HCT116 (cell line): ENCODE data around the gene OCRL. TPM values are rescaled to one million over a fixed set of nuclear protein-coding genes. Genes with fewer than 3 reads are reported as not detected.

Source experiments
- ATAC-seq: fragments of 200-7000 bp; cut with Tn5 transposase; 2 replicates; pipeline ENCODE4 v1.9.1; 2020; ENCODE audit warnings: mild to moderate bottlenecking, moderate library complexity
- BruUV-seq: library from RNA; stranded (reverse); fragments of 400-500 nt; replicated peaks from 2 replicates; lab custom pipeline; 2021; lab: Mats Ljungman, UMichigan
- CTCF ChIA-PET: fragments of 300-600 bp; sonication (Branson Sonifier 250); formaldehyde crosslinking; loops from one replicate; lab custom pipeline; 2021; ENCODE audit warnings: antibody characterized with exemption; lab: Charles Lee
- POLR2A ChIA-PET: fragments of 300-600, 350-600 bp; sonication (Branson Sonifier 250); formaldehyde crosslinking; loops from one replicate; lab custom pipeline; 2021; ENCODE audit warnings: antibody characterized with exemption; lab: Charles Lee
- RAD21 ChIA-PET, 2 experiments: fragments of 300-600 bp; sonication (Branson Sonifier 250); formaldehyde crosslinking; loops; one replicate each; lab custom pipeline; 2023; ENCODE audit warnings: low total read pairs in 2 of 2; ENCODE audit not compliant: uncharacterized antibody in 2 of 2, unreplicated experiment in 2 of 2, low non-redundant PET in 1 of 2; lab: Charles Lee
- DNase-seq: peaks from one replicate; pipeline ENCODE4 v3.0.0-alpha.2; 2010; ENCODE audit warnings: low read depth, low spot score
- H2AFZ ChIP-seq: fragments of 200-600 bp; shearing (Covaris generic), sonication (generic); 2 replicates; pipeline ENCODE4 v1.6.1; 2017; ENCODE audit warnings: low read depth, mixed run types, mixed read lengths, antibody characterized with exemption, low read length; ENCODE audit not compliant: poor library complexity, severe bottlenecking
- H3K27ac ChIP-seq: 2 replicates; pipeline ENCODE4 v1.5.1; 2012; ENCODE audit warnings: low read depth, low read length
- H3K27me3 ChIP-seq: fragments of 200-600 bp; sonication (generic); 2 replicates; pipeline ENCODE4 v1.6.1; 2016; ENCODE audit warnings: mixed run types, low read length, mixed read lengths; ENCODE audit not compliant: insufficient read depth
- H3K36me3 ChIP-seq, 2 experiments: fragments of 200-500 bp in 1 of 2; fragments of 200-600 bp in 1 of 2; sonication (Bioruptor generic) in 1 of 2; sonication (generic) in 1 of 2; 2 replicates each; pipeline versions ENCODE4 v1.5.1 to v1.6.1; 2014 to 2016; ENCODE audit warnings: low read length in 2 of 2, inconsistent platforms in 1 of 2, mixed read lengths in 1 of 2, mixed run types in 1 of 2; ENCODE audit not compliant: insufficient read depth in 2 of 2, control insufficient read depth in 1 of 2
- H3K4me1 ChIP-seq, 2 experiments: fragments of 200-600 bp in 1 of 2; sonication (generic) in 1 of 2; 2 replicates each; pipeline versions ENCODE4 v1.5.1 to v1.6.1; 2012 to 2017; ENCODE audit warnings: low read length in 2 of 2, inconsistent platforms in 1 of 2, mild to moderate bottlenecking in 1 of 2, mixed read lengths in 1 of 2, mixed run types in 1 of 2, moderate library complexity in 1 of 2; ENCODE audit not compliant: insufficient read depth in 2 of 2, control insufficient read depth in 1 of 2
- H3K4me2 ChIP-seq: fragments of 200-600 bp; sonication (generic); 2 replicates; pipeline ENCODE4 v1.6.1; 2017; ENCODE audit warnings: mixed run types, low read length, mixed read lengths
- H3K4me3 ChIP-seq, 2 experiments: fragments of 200-600 bp in 1 of 2; sonication (generic) in 1 of 2; replicated peaks in 1 of 2; 2 replicates each; pipeline ENCODE4 v1.5.1; 2011 to 2016; ENCODE audit warnings: low read length in 2 of 2, control low read depth in 1 of 2, low read depth in 1 of 2, mild to moderate bottlenecking in 1 of 2, mixed read lengths in 1 of 2, mixed run types in 1 of 2
- H3K79me2 ChIP-seq: fragments of 200-600 bp; sonication (generic); 2 replicates; pipeline ENCODE4 v1.6.1; 2017; ENCODE audit warnings: mild to moderate bottlenecking, mixed run types, low read length, moderate library complexity, mixed read lengths; ENCODE audit not compliant: insufficient read depth
- H3K9ac ChIP-seq: fragments of 200-600 bp; sonication (generic); 2 replicates; pipeline ENCODE4 v1.6.1; 2016; ENCODE audit warnings: low read length, mixed read lengths
- H3K9me2 ChIP-seq: fragments of 200-600 bp; sonication (generic), shearing (Covaris generic); 2 replicates; pipeline ENCODE4 v1.6.1; 2017; ENCODE audit warnings: mixed run types, mild to moderate bottlenecking, moderate library complexity; ENCODE audit not compliant: insufficient read depth
- H3K9me3 ChIP-seq, 2 experiments: fragments of 200-500 bp in 1 of 2; fragments of 200-600 bp in 1 of 2; sonication (Bioruptor generic) in 1 of 2; sonication (generic) in 1 of 2; 2 replicates each; pipeline ENCODE4 v1.6.1; 2014 to 2017; ENCODE audit warnings: low read length in 2 of 2, mixed read lengths in 2 of 2, inconsistent platforms in 1 of 2, low read depth in 1 of 2, mild to moderate bottlenecking in 1 of 2, mixed run types in 1 of 2, moderate library complexity in 1 of 2; ENCODE audit not compliant: control insufficient read depth in 1 of 2, insufficient read depth in 1 of 2
- H4K20me1 ChIP-seq: fragments of 200-600 bp; sonication (generic), shearing (Covaris generic); 2 replicates; pipeline ENCODE4 v1.6.1; 2017; ENCODE audit warnings: mixed run types, mild to moderate bottlenecking, moderate library complexity; ENCODE audit not compliant: insufficient read depth
- CBX3 ChIP-seq: IDR thresholded peaks from 2 replicates; pipeline ENCODE4 v1.6.1; 2012; ENCODE audit warnings: low read depth
- ELF1 ChIP-seq: IDR thresholded peaks from 2 replicates; pipeline ENCODE4 v1.6.1; 2012; ENCODE audit warnings: low read depth, borderline replicate concordance
- EZH2 ChIP-seq: fragments of 200-600 bp; sonication (generic); IDR thresholded peaks from 2 replicates; pipeline ENCODE4 v1.6.1; 2017; ENCODE audit warnings: antibody characterized with exemption, mixed run types
- EZH2phosphoT487 ChIP-seq: fragments of 200-600 bp; IDR thresholded peaks from 2 replicates; pipeline ENCODE4 v1.6.1; 2018; ENCODE audit warnings: antibody characterized with exemption, borderline replicate concordance
- POLR2AphosphoS5 ChIP-seq: IDR thresholded peaks from 2 replicates; pipeline ENCODE4 v1.6.1; 2011; ENCODE audit warnings: mild to moderate bottlenecking, low read depth, low read length, moderate library complexity
- TCF7L2 ChIP-seq: IDR thresholded peaks from 2 replicates; pipeline ENCODE4 v1.7.0; 2011; ENCODE audit warnings: borderline replicate concordance, inconsistent platforms; ENCODE audit not compliant: insufficient read depth, insufficient read length; ENCODE audit errors: extremely low read depth
- YY1 ChIP-seq: IDR thresholded peaks from 2 replicates; pipeline ENCODE4 v1.6.1; 2011; ENCODE audit warnings: low read length, low read depth, moderate library complexity, mild to moderate bottlenecking; ENCODE audit not compliant: insufficient replicate concordance; ENCODE audit errors: extremely low read depth
- ZNF274 ChIP-seq: fragments of 200-500 bp; sonication (Bioruptor generic); IDR thresholded peaks from 2 replicates; pipeline ENCODE4 v1.6.1; 2014; ENCODE audit warnings: mild to moderate bottlenecking, low read depth, low read length, inconsistent platforms
- intact Hi-C: fragments of 100-400 bp; cut with micrococcal nuclease; formaldehyde crosslinking; loops from 2 replicates; pipeline ENCODE4 v1.10.0; 2022
- total RNA-seq: library from RNA; stranded (reverse); gene quantifications from one replicate; pipeline ENCODE4 v1.2.1, GENCODE V29; 2021; ENCODE audit not compliant: unreplicated experiment

OCRL gene
- total RNA-seq, 1 experiment from 2014 or later = 19.8 TPM

DNA sequence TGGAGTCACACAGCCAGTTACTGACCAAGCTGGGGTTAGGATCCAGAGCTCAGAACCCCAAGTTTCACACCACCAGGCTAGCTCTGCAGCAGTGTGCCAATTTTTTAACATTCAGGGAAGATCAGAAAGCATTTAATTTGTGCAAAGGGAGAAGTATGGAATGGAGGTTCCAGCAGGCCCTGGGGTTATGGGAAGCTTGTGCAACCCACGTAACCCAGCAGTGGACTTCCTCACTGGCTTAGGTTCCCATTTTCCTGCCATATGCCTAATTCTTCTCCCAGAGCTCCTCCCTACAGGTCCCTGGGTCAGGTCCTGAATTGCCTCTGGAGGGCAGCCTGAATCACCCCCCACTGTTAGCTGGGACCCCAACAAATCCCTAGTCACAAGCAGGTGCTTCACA is 100.7 kb downstream of the OCRL start:
- no peak for ATAC-seq
- intact Hi-C loops = no loop called here
- Histone ChIP-seq H2AFZ (no peak overlapping the region), H3K9me2 (no peaks in the 10 kb centered on the region), H3K36me3 (no peaks in the 10 kb centered on the region), H3K9ac (no peak overlapping the region), H4K20me1 (no peaks in the 10 kb centered on the region), H3K79me2 (no peaks in the 10 kb centered on the region), H3K27me3 (no peaks in the 10 kb centered on the region), H3K4me3 (no peak overlapping the region), H3K9me3 (no peaks in the 10 kb centered on the region), H3K4me1 (peaks cover 0 to 4% of the 10 kb centered on the region in 2 experiments; a peak in 1 of 4 replicates), H3K4me2 (no peak overlapping the region), H3K27ac (no peak overlapping the region)
- TF ChIP-seq POLR2AphosphoS5 = no peak
- ChIA-PET CTCF (no interaction called here), POLR2A (no interaction called here), RAD21 (no interaction called here)
- DNase-seq = no peak
- no TSS peak for BruUV-seq

DNA sequence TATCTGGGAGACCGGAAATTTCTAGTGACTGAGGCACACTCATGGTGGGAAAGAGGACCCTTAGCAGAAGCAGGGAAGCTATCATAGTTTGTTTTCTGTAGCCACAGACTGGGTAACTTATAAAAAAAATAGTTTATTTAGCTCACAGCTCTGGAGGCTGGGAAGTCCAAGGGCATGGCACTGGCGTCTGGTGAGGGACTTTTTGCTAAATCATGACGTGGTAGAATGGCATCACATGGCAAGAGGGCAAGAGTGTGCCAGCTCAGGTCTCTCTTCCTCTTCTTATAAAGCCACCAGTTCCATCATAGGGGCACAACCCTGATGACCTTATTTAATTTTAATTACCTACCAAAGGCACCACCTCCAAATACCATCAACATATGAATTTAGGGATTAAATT is 101.4 kb downstream of the OCRL start:
- DNase-seq = no peak
- Histone ChIP-seq H3K27me3 (no peaks in the 10 kb centered on the region), H3K36me3 (no peaks in the 10 kb centered on the region), H3K4me2 (no peak overlapping the region), H2AFZ (no peak overlapping the region), H3K9me3 (no peaks in the 10 kb centered on the region), H3K4me3 (no peak overlapping the region), H3K27ac (no peak overlapping the region), H3K9me2 (no peaks in the 10 kb centered on the region), H3K9ac (no peak overlapping the region), H4K20me1 (no peaks in the 10 kb centered on the region), H3K4me1 (peaks cover 0 to 4% of the 10 kb centered on the region in 2 experiments; a peak in 1 of 4 replicates), H3K79me2 (no peaks in the 10 kb centered on the region)
- intact Hi-C loops = no loop called here
- no peak for ATAC-seq
- no TSS peak for BruUV-seq
- CTCF ChIA-PET = no interaction called here
- POLR2A ChIA-PET = no interaction called here
- RAD21 ChIA-PET = no interaction called here
- TF ChIP-seq ELF1 = no peak
- TF ChIP-seq ZNF274 = no peak
- no peak for TF ChIP-seq CBX3
- TF ChIP-seq TCF7L2 = no peak
- TF ChIP-seq YY1 = no peak
- no peak for TF ChIP-seq EZH2
- no peak for TF ChIP-seq EZH2phosphoT487
